H1 (cell line): ENCODE measurements around the gene NSMCE3. TPM values are rescaled to one million over a fixed set of nuclear protein-coding genes. Genes with fewer than 3 reads are reported as not detected.

ENCODE experiments used
- CTCF ChIA-PET: fragments of 300-600 bp; sonication (Branson Sonifier 250); formaldehyde crosslinking; loops from one replicate; lab custom pipeline; 2021; ENCODE audit not compliant: partially characterized antibody; lab: Charles Lee
- POLR2A ChIA-PET: fragments of 300-600 bp; sonication (Branson Sonifier 250); formaldehyde crosslinking; loops from one replicate; lab custom pipeline; 2021; ENCODE audit warnings: inconsistent platforms; ENCODE audit not compliant: partially characterized antibody; lab: Charles Lee
- DNase-seq, 2 experiments: peaks; one replicate each; pipeline versions ENCODE4 v3.0.0 to v3.0.0-alpha.2; 2010 to 2022; ENCODE audit warnings: low spot score in 2 of 2, low read depth in 1 of 2, mixed read lengths in 1 of 2
- FAIRE-seq: peaks from 2 replicates; lab custom pipeline; 2011; peaks lifted over from hg19 to GRCh38; lab: Jason Lieb, UNC
- H2AFZ ChIP-seq: 2 replicates; pipeline ENCODE4 v1.8.1; 2012; ENCODE audit warnings: low read length, inconsistent platforms
- H2AK5ac ChIP-seq: 2 replicates; pipeline ENCODE4 v1.6.1; 2013; ENCODE audit warnings: low read depth, low read length
- H2BK120ac ChIP-seq: replicated peaks from 2 replicates; pipeline ENCODE3; 2013; ENCODE audit warnings: low read depth, low read length, inconsistent platforms
- H2BK12ac ChIP-seq: 2 replicates; pipeline ENCODE4 v1.6.1; 2013; ENCODE audit warnings: low read depth, low read length
- H2BK15ac ChIP-seq: 2 replicates; pipeline ENCODE4 v1.6.1; 2013; ENCODE audit warnings: low read length
- H2BK20ac ChIP-seq: 2 replicates; pipeline ENCODE4 v1.6.1; 2013; ENCODE audit warnings: low read length
- H2BK5ac ChIP-seq: 2 replicates; pipeline ENCODE4 v1.6.1; 2013; ENCODE audit warnings: low read depth, low read length
- H3K14ac ChIP-seq: 2 replicates; pipeline ENCODE4 v1.6.1; 2013; ENCODE audit warnings: inconsistent platforms; ENCODE audit not compliant: insufficient read length
- H3K18ac ChIP-seq: 2 replicates; pipeline ENCODE4 v1.6.1; 2013; ENCODE audit warnings: low read length; ENCODE audit errors: extremely low read depth
- H3K23ac ChIP-seq: 2 replicates; pipeline ENCODE4 v1.6.1; 2013; ENCODE audit warnings: inconsistent platforms; ENCODE audit not compliant: insufficient read length
- H3K23me2 ChIP-seq: 2 replicates; pipeline ENCODE4 v1.6.1; 2013; ENCODE audit warnings: low read depth, low read length
- H3K27ac ChIP-seq: 2 replicates; pipeline ENCODE4 v1.6.1; 2011; ENCODE audit warnings: low read depth, low read length, inconsistent platforms
- H3K27me3 ChIP-seq, 4 experiments: replicated peaks in 1 of 4; 1 replicate in 1 of 4; 2 replicates in 3 of 4; pipeline versions ENCODE4 v1.6.1 to v1.8.1; 2011 to 2013; ENCODE audit warnings: low read length in 3 of 4, mild to moderate bottlenecking in 3 of 4, inconsistent platforms in 2 of 4, mixed read lengths in 2 of 4, moderate library complexity in 1 of 4; ENCODE audit not compliant: control insufficient read depth in 3 of 4, insufficient read depth in 3 of 4; ENCODE audit errors: extremely low read depth in 1 of 4
- H3K36me3 ChIP-seq, 4 experiments: 2 replicates each; pipeline versions ENCODE4 v1.6.1 to v1.8.1; 2011 to 2013; ENCODE audit warnings: mild to moderate bottlenecking in 4 of 4, low read length in 3 of 4, moderate library complexity in 2 of 4, control low read depth in 1 of 4, inconsistent platforms in 1 of 4; ENCODE audit not compliant: insufficient read depth in 4 of 4, control insufficient read depth in 2 of 4
- H3K4ac ChIP-seq: replicated peaks from 2 replicates; pipeline ENCODE3; 2013; ENCODE audit warnings: low read length, low read depth, mixed read lengths, inconsistent platforms; ENCODE audit not compliant: insufficient read length
- H3K4me1 ChIP-seq, 4 experiments: replicated peaks in 1 of 4; 1 replicate in 1 of 4; 2 replicates in 3 of 4; pipeline versions ENCODE4 v1.6.1 to v1.8.1; 2011 to 2013; ENCODE audit warnings: low read length in 3 of 4, inconsistent platforms in 2 of 4, mixed read lengths in 1 of 4; ENCODE audit not compliant: insufficient read depth in 4 of 4, control insufficient read depth in 3 of 4
- H3K4me2 ChIP-seq, 2 experiments: 2 replicates each; pipeline versions ENCODE4 v1.6.1 to v1.8.1; 2011 to 2013; ENCODE audit warnings: low read depth in 2 of 2, low read length in 2 of 2, control low read depth in 1 of 2, inconsistent platforms in 1 of 2, mild to moderate bottlenecking in 1 of 2; ENCODE audit not compliant: insufficient read depth in 1 of 2
- H3K4me3 ChIP-seq, 4 experiments: fragments of 200-600, 300-600 bp in 1 of 4; sonication (generic), shearing (Covaris generic), sonication (Bioruptor Twin) in 1 of 4; 2 replicates each; pipeline versions ENCODE4 v1.5.1 to v1.8.1; 2011 to 2016; ENCODE audit warnings: low read length in 4 of 4, low read depth in 3 of 4, control low read depth in 2 of 4, inconsistent platforms in 2 of 4, mild to moderate bottlenecking in 2 of 4, mixed read lengths in 1 of 4, moderate library complexity in 1 of 4; ENCODE audit not compliant: insufficient read depth in 2 of 4; ENCODE audit errors: extremely low read depth in 1 of 4
- H3K56ac ChIP-seq: replicated peaks from 2 replicates; pipeline ENCODE3; 2013; ENCODE audit warnings: low read depth, mild to moderate bottlenecking, mixed read lengths, low read length, inconsistent platforms; ENCODE audit not compliant: insufficient read length
- H3K79me1 ChIP-seq: 2 replicates; pipeline ENCODE4 v1.6.1; 2013; ENCODE audit warnings: low read depth, low read length, control low read depth
- H3K79me2 ChIP-seq, 2 experiments: 2 replicates each; pipeline versions ENCODE4 v1.6.1 to v1.8.1; 2012 to 2013; ENCODE audit warnings: low read length in 2 of 2, mild to moderate bottlenecking in 2 of 2, inconsistent platforms in 1 of 2; ENCODE audit not compliant: insufficient read depth in 2 of 2, control insufficient read depth in 1 of 2
- H3K9ac ChIP-seq, 4 experiments: replicated peaks in 1 of 4; 1 replicate in 1 of 4; 2 replicates in 3 of 4; pipeline versions ENCODE4 v1.6.1 to v1.8.1; 2011 to 2013; ENCODE audit warnings: low read depth in 3 of 4, low read length in 3 of 4, control low read depth in 2 of 4, mild to moderate bottlenecking in 2 of 4, moderate library complexity in 2 of 4, inconsistent platforms in 1 of 4; ENCODE audit errors: extremely low read depth in 1 of 4
- H3K9me3 ChIP-seq, 2 experiments: 2 replicates each; pipeline versions ENCODE4 v1.6.1 to v1.8.1; 2012 to 2013; ENCODE audit warnings: mild to moderate bottlenecking in 2 of 2, moderate library complexity in 2 of 2, control low read depth in 1 of 2, inconsistent platforms in 1 of 2, low read depth in 1 of 2, low read length in 1 of 2, mixed read lengths in 1 of 2; ENCODE audit not compliant: insufficient read depth in 2 of 2
- H4K20me1 ChIP-seq, 2 experiments: replicated peaks in 1 of 2; 2 replicates each; pipeline versions ENCODE3 to v1.8.1; 2011 to 2013; ENCODE audit warnings: inconsistent platforms in 2 of 2, low read length in 2 of 2, mild to moderate bottlenecking in 1 of 2; ENCODE audit not compliant: insufficient read depth in 2 of 2, control insufficient read depth in 1 of 2
- H4K5ac ChIP-seq: 2 replicates; pipeline ENCODE4 v1.6.1; 2013; ENCODE audit warnings: low read length, low read depth, mixed read lengths, inconsistent platforms; ENCODE audit not compliant: insufficient read length
- H4K8ac ChIP-seq: 2 replicates; pipeline ENCODE4 v1.8.0; 2013; ENCODE audit warnings: mild to moderate bottlenecking, moderate library complexity, low read length, inconsistent platforms; ENCODE audit not compliant: insufficient read depth; ENCODE audit errors: extremely low read depth
- H4K91ac ChIP-seq: replicated peaks from 2 replicates; pipeline ENCODE3; 2013; ENCODE audit warnings: low read length, mixed read lengths, inconsistent platforms; ENCODE audit not compliant: insufficient read length
- KDM1A ChIP-seq: fragments of 200-600, 300-600 bp; sonication (generic); IDR thresholded peaks from 2 replicates; pipeline ENCODE4 v1.7.1; 2016; ENCODE audit warnings: mild to moderate bottlenecking, low read length, borderline replicate concordance
- KDM4A ChIP-seq: IDR thresholded peaks from one replicate; pipeline ENCODE4 v1.7.1; 2012; ENCODE audit warnings: low read depth, mild to moderate bottlenecking, moderate library complexity, low read length, inconsistent platforms; ENCODE audit not compliant: severe bottlenecking
- RAD21 ChIP-seq, 2 experiments: IDR thresholded peaks in 1 of 2; conservative IDR thresholded peaks in 1 of 2; 2 replicates each; pipeline ENCODE4 v1.6.1; 2011; ENCODE audit warnings: low read depth in 2 of 2, low read length in 2 of 2, improper control_type of control experiment in 1 of 2, inconsistent platforms in 1 of 2, mild to moderate bottlenecking in 1 of 2, moderate library complexity in 1 of 2
- RBBP5 ChIP-seq: IDR thresholded peaks from 2 replicates; pipeline ENCODE4 v1.7.1; 2012; ENCODE audit warnings: low read depth, mild to moderate bottlenecking, inconsistent platforms, low read length, moderate library complexity, borderline replicate concordance
- SP1 ChIP-seq: IDR thresholded peaks from 2 replicates; pipeline ENCODE4 v1.6.1; 2011; ENCODE audit warnings: low read depth, low read length
- SRF ChIP-seq: IDR thresholded peaks from 2 replicates; pipeline ENCODE4 v1.6.1; 2011; ENCODE audit warnings: mild to moderate bottlenecking, low read depth, low read length, moderate library complexity
- SUZ12 ChIP-seq: fragments of 200-600 bp; sonication (generic); IDR thresholded peaks from 2 replicates; pipeline ENCODE4 v1.6.1; 2012; ENCODE audit warnings: mild to moderate bottlenecking, inconsistent platforms, low read length, moderate library complexity, mixed read lengths
- YY1 ChIP-seq: IDR thresholded peaks from 2 replicates; pipeline ENCODE4 v1.6.1; 2011; ENCODE audit warnings: low read depth, mild to moderate bottlenecking, low read length
- WGBS, 2 experiments: shearing (Covaris generic) in 1 of 2; methylation state at CpG; one replicate each; pipeline versions ENCODE4 v1.1.6 to v1.1.7; 2013 to 2015; ENCODE audit warnings: low lambda C conversion rate in 2 of 2, mixed read lengths in 2 of 2, inconsistent platforms in 1 of 2, low coverage in 1 of 2, missing lambda C conversion rate in 1 of 2; ENCODE audit not compliant: insufficient replicate concordance in 2 of 2, insufficient coverage in 1 of 2, insufficient read length in 1 of 2; ENCODE audit errors: extremely low coverage in 1 of 2, missing lambda C conversion rate in 1 of 2; 5-methylcytosine and 5-hydroxymethylcytosine counted together
- polyA plus RNA-seq, 7 experiments: library from polyadenylated mRNA; depleted of rRNA in 3 of 7; stranded (reverse) in 5 of 7; unstranded in 2 of 7; fragments of >200 nt in 5 of 7; fragments of 200-250 nt in 2 of 7; gene quantifications; 1 replicate in 5 of 7; 2 replicates in 1 of 7; 4 replicates in 1 of 7; pipeline versions ENCODE4 v1.2.1 to v1.2.3, GENCODE V29; 2011 to 2013; ENCODE audit warnings: missing spikeins in 2 of 7, mixed read lengths in 2 of 7
- total RNA-seq: library from RNA; stranded (reverse); fragmentation: NEBNext Ultra II Directional; extraction: Animal tissue kit (Norgen Biotek cat#: 25700); gene quantifications from 2 replicates; pipeline ENCODE4 v1.2.1, GENCODE V29; 2021

NSMCE3 gene
- total and polyA plus RNA-seq, 2 of the 8 experiments (the other 6 are each of a cell fraction or from before 2014, with no cell fraction given), result 4.3 to 6.7 TPM

- Histone ChIP-seq H4K8ac (no peak overlapping the region), H4K5ac (no peak overlapping the region), H3K4me1 (no peaks in the 10 kb centered on the region; a peak in 1 of 7 replicates), H3K79me2 (no peaks in the 10 kb centered on the region), H2BK120ac (no peak overlapping the region), H3K9me3 (no peaks in the 10 kb centered on the region), H2BK15ac (no peak overlapping the region), H3K56ac (no peak overlapping the region), H3K23me2 (peaks cover 8% of the 10 kb centered on the region; the same call in 1 of the 2 replicates), H3K18ac (no peak overlapping the region), H2BK12ac (no peak overlapping the region), H4K91ac (no peak overlapping the region), H4K20me1 (peaks cover 0 to 1% of the 10 kb centered on the region in 2 experiments), H3K4me2 (no peak overlapping the region), H3K4ac (no peak overlapping the region), H3K27me3 (no peaks in the 10 kb centered on the region), H2BK5ac (no peak overlapping the region), H3K27ac (no peak overlapping the region), H2BK20ac (no peak overlapping the region), H3K79me1 (no peaks in the 10 kb centered on the region), H3K23ac (no peak overlapping the region), H2AK5ac (no peak overlapping the region), H2AFZ (no peak overlapping the region), H3K36me3 (no peaks in the 10 kb centered on the region), H3K14ac (no peak overlapping the region), H3K4me3 (no peak overlapping the region), H3K9ac (no peak overlapping the region)
- CTCF ChIA-PET, result no interaction called here
- WGBS, 2 experiments, result 90% methylated on average over 3 of the region's 3 CpGs; no CpG with 5 or more reads in 1 of the 2 experiments
- FAIRE-seq (no peak), DNase-seq (no peak)
- POLR2A ChIA-PET, result no interaction called here
- TF ChIP-seq KDM4A, result no peak
- TF ChIP-seq KDM1A, result no peak
- TF ChIP-seq RAD21 (IDR thresholded peaks at IDR 0.05 in 1 of 2, conservative IDR thresholded peaks at IDR 0.05 in 1 of 2; ENCODE audit: low read depth in 2 of 2, low read length in 2 of 2), result no peak
- no peak for TF ChIP-seq SRF
- no peak for TF ChIP-seq YY1
- no peak for TF ChIP-seq RBBP5
- TF ChIP-seq SUZ12, result no peak
- TF ChIP-seq SP1, result no peak
Observed at GRCh38 chr15:29299331-29299730, 29.7 kb upstream of the NSMCE3 start.
